HUES48 (cell line): ENCODE data around the gene EGLN3.
A peak's percentile ranks its signal among the peaks of the same experiment; 100 is the strongest.

Experiments used
- H3K27ac ChIP-seq: one replicate; pipeline ENCODE4 v1.7.0; 2013; ENCODE audit warnings: low read depth, low read length, inconsistent platforms
- H3K27me3 ChIP-seq: 2 replicates; pipeline ENCODE4 v1.6.1; 2013; ENCODE audit warnings: mild to moderate bottlenecking, low read length; ENCODE audit not compliant: control insufficient read depth, insufficient read depth
- H3K36me3 ChIP-seq: 2 replicates; pipeline ENCODE4 v1.6.1; 2013; ENCODE audit warnings: low read length; ENCODE audit not compliant: control insufficient read depth, insufficient read depth
- H3K4me1 ChIP-seq: 2 replicates; pipeline ENCODE4 v1.6.1; 2013; ENCODE audit warnings: mild to moderate bottlenecking, low read length; ENCODE audit not compliant: control insufficient read depth, insufficient read depth
- H3K4me3 ChIP-seq: 2 replicates; pipeline ENCODE4 v1.5.1; 2013; ENCODE audit warnings: mild to moderate bottlenecking, low read depth, low read length
- H3K9ac ChIP-seq: 2 replicates; pipeline ENCODE4 v1.6.1; 2013; ENCODE audit warnings: mild to moderate bottlenecking, low read depth, low read length, moderate library complexity
- H3K9me3 ChIP-seq: 2 replicates; pipeline ENCODE4 v1.6.1; 2013; ENCODE audit warnings: low read length; ENCODE audit not compliant: control insufficient read depth, insufficient read depth

EGLN3 gene

DNA sequence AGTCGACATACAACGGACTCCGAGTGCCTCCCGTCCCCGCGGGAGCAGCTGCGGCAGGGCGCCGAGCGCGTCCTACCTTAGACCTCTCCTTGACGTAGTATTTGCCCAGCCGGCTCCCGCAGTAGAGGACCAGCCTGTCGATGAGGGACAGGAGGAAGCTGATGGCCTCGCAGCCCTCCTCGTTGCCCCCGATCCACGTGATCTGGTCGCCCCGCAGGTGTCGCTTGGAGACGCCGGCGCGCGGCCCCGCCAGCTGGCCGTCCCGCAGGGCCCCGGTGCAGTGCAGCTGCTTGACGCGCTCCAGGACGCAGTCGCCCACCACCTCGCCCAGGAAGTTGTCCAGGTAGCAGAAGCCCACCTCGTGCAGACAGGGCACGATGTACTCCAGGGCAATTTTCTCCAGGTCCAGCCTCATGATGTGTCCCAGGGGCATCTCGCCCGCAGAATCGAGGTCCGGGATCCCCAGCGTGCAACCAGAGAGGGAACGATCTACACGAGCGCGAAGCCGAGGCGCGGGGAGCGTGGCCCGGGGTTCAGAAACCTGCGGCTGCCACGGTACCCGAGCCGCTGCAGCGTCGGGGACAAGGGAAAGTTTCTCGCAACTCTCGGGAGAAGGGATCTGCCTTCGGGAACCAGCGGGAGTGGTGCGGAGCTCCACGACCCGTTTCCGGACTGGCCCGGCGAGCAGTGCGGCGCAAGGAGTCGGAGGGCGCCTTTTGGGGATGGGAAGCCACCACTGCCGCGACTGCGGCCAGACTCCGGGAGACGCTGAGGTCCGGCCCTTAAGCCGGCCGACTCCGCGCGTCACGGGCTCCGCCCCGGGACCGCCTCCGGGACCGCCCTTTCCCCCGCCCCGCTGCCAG is at the start of gene EGLN3:
Gene EGLN3 (minus strand): TSS at position 755 of the 863 bp plus-strand sequence. CDS start 322 bp downstream, at position 433.
- peak within 1 kb of the TSS; percentile 82 for H3K27ac ChIP-seq
- peaks cover 39% of the 10 kb centered on the region for H3K4me1 ChIP-seq
- H3K9me3 ChIP-seq = no peaks in the 10 kb centered on the region
- peak within 1 kb of the TSS; percentile 56 for H3K9ac ChIP-seq
- 0 out of 2 replicates have a peak, but pooled peaks cover 2% of the 10 kb centered on the region for H3K36me3 ChIP-seq
- peaks cover 19% of the 10 kb centered on the region for H3K27me3 ChIP-seq
- peak within 1 kb of the TSS; percentile 87 for H3K4me3 ChIP-seq

DNA sequence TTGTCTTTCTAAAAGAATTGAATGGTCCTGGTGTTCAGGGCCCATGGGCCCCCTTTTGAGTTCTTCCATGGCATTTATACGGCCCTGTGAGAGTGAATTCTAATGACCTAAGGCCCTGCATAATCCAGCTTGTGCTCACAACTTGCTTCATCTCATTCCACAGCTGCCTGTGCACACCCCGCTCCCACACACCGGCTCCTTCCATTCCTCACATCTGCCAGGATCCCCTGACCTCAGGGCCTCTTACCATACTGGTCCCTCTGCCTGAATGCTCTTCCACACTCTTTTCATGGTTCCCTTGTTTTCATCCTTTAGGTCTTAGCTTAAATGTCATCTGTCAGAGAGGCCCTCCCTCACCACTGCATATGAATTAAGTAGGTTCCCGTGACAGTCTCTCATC is 49.5 kb upstream of the EGLN3 start:
- H3K4me3 ChIP-seq = no peak overlapping the region
- H3K9me3 ChIP-seq = no peaks in the 10 kb centered on the region
- no peaks in the 10 kb centered on the region for H3K27me3 ChIP-seq
- no peak overlapping the region for H3K27ac ChIP-seq
- no peaks in the 10 kb centered on the region for H3K36me3 ChIP-seq
- H3K9ac ChIP-seq = no peak overlapping the region
- H3K4me1 ChIP-seq = no peaks in the 10 kb centered on the region

DNA sequence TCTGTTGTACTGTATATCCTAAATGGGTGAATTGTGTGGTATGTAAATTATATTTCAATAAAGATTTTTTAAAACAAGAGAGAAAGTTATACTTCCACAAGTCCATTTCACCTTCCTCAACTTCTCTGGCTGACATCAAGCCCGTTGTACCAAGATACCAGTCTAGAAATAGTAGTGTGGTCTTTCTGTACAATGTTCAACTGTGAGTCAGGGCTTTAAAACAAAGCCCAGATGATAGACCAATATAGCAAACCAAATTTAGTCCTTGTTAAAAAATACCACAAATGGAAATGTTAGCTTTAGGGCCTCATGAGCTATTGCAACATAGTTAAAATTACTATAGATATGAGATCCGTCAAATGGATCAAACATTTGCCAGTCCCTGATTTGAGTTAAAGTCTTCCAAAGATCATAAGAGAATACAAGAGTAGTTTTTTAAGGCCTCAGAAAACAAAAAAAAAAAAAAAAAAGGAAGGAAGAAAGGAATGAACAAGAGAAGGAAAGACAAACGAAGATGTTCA is 49.0 kb upstream of the EGLN3 start:
- Histone ChIP-seq H3K9ac (no peak overlapping the region), H3K27me3 (no peaks in the 10 kb centered on the region), H3K9me3 (no peaks in the 10 kb centered on the region)

DNA sequence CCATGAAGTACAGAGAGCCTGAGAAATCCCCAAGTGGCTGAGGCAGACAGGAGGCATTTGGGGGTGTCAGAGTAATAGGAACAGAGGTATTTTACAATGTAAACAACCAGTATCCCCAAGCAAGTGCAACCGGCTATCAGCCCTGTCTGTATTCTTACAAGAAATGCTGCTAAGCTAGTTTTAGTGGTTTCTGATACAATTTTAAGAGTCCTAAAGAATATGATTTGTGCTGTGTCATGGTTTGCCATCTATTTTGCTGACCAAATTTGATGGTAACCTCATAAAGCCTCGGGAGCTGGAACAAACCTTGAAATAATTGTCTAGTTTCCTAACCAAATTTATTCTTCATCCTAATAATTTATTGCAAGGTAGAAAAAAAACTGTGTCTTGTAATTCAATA is 46.7 kb upstream of the EGLN3 start:
- no peaks in the 10 kb centered on the region for H3K4me1 ChIP-seq
- no peak overlapping the region for H3K4me3 ChIP-seq
- no peaks in the 10 kb centered on the region for H3K36me3 ChIP-seq
- H3K27ac ChIP-seq = no peak overlapping the region
- no peaks in the 10 kb centered on the region for H3K27me3 ChIP-seq
- no peaks in the 10 kb centered on the region for H3K9me3 ChIP-seq
- no peak overlapping the region for H3K9ac ChIP-seq

More for the DNA sequence above, 49.0 kb upstream of the EGLN3 start:
- Histone ChIP-seq H3K27ac (no peak overlapping the region), H3K4me1 (no peaks in the 10 kb centered on the region), H3K4me3 (no peak overlapping the region), H3K36me3 (no peaks in the 10 kb centered on the region)

DNA sequence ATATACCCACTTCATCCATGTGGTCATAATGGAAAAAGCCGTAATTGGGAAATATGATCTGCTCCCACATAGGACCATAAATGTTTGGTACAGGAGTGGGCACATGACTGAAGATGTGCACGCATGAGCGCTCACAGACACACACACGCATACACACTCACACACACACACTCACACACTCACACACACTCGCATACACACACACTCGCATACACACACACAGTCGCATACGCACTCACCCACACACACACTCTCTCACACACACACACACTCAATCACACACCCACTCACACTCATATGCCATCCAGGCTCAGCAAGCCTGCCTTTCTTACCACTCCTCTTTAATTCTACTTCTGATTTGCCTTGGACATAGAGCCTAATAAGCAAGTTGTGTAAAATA is 45.6 kb upstream of the EGLN3 start:
- Histone ChIP-seq H3K9ac (no peak overlapping the region), H3K4me1 (no peaks in the 10 kb centered on the region), H3K27me3 (no peaks in the 10 kb centered on the region), H3K9me3 (no peaks in the 10 kb centered on the region), H3K4me3 (no peak overlapping the region), H3K27ac (no peak overlapping the region), H3K36me3 (no peaks in the 10 kb centered on the region)

DNA sequence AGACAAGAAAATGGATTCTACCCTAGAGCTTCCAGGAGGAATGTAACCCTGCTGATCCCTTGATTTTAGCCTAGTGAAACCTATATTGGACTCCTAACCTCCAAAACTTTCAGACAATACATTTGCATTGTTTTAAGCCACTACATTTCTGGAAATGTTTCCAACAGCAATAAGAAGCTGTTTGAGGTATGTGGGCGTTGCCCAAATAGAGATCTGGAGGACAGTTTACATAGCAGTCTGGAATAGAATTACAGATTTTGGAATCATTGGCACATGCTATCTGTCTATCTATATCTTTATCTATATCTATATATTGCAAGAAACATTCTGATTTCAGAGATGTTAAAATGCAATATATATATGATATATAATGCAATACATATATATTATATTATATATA is 42.4 kb upstream of the EGLN3 start:
- Histone ChIP-seq H3K9ac (no peak overlapping the region), H3K9me3 (no peaks in the 10 kb centered on the region), H3K4me1 (no peaks in the 10 kb centered on the region), H3K27me3 (no peaks in the 10 kb centered on the region), H3K27ac (no peak overlapping the region), H3K36me3 (no peaks in the 10 kb centered on the region), H3K4me3 (no peak overlapping the region)

DNA sequence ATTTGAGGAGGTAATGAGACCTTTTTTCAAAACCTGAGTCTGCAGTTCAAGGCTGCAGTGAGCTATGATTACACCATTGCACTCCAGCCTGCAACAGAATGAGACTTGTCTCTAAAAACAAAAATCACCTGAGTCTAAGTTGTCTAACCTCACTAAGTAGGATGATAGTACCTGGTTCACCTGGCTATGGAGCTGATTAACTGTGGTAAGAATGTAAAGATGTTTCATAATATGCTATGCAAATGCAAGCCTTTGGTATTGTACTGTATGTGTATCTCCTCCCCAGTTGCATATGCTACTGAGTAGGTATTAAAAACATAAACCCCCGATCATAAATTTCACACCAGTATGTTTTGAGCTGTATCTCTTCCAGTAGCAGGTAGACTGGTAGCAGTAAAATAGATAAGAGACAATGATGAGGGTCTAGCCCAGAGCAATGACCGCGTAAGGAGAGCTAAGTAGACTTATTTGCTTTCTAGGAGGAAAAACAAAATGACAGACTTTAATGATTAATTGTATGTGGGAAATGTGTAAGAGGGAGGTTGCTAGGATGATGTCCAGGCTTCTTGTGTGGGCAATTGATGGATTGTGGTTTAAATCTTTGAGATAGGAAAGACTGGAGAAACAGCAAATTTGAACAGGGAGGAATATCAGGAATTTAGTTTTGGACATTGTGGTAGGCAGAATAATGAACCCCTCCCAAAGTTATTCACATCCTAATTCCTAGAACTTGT is 41.6 kb upstream of the EGLN3 start:
- no peak overlapping the region for H3K4me3 ChIP-seq
- H3K9ac ChIP-seq = no peak overlapping the region
- H3K9me3 ChIP-seq = no peaks in the 10 kb centered on the region
- no peaks in the 10 kb centered on the region for H3K4me1 ChIP-seq
- H3K27ac ChIP-seq = no peak overlapping the region
- H3K36me3 ChIP-seq = no peaks in the 10 kb centered on the region
- no peaks in the 10 kb centered on the region for H3K27me3 ChIP-seq

DNA sequence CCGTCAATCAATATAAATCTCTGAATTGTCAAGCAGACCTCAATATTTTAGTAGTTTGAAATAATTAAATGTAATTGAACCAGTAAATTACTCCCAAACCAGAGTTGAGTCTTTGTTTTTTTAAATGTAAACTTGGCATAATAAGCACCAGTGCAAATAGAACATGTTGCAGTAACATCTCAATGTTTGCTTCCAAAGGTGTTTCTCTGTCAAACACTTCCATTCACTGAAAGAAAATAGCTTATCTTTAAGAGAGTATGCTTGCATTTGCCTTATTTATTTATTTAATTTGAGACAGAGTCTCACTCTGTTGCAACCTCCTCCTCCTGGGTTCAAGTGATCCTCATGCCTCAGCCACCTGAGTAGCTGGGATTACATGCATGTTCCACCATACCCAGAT is 39.9 kb upstream of the EGLN3 start:
- Histone ChIP-seq H3K27ac (no peak overlapping the region), H3K4me1 (no peaks in the 10 kb centered on the region), H3K27me3 (no peaks in the 10 kb centered on the region), H3K9me3 (no peaks in the 10 kb centered on the region), H3K36me3 (no peaks in the 10 kb centered on the region), H3K4me3 (no peak overlapping the region), H3K9ac (no peak overlapping the region)

DNA sequence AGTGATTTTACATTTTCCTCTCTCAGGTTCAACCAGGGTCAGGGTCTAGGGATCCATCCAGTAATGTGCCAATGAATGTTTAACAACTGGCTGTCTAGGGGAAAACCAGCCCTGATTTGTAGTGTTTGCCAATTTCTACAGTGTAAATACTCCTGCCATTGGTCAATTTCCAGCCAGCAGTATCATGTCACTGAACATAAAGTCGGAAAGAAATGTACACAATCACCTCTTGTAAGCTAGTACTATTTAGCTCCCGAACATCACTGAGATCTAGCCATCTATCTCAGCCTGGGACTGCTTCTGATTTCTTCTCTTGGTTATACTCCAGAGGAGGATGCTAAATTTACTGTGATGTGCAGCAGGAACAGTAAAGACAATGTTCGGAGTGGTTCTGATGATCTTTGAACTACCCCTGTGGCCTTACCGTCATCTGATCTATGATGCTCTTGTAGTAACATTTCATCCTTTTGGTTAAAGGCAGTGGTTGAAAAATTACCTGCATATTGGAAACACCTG is 36.7 kb upstream of the EGLN3 start:
- no peaks in the 10 kb centered on the region for H3K4me1 ChIP-seq
- no peaks in the 10 kb centered on the region for H3K36me3 ChIP-seq
- no peaks in the 10 kb centered on the region for H3K27me3 ChIP-seq
- H3K9me3 ChIP-seq = peaks cover 10% of the 10 kb centered on the region
- H3K9ac ChIP-seq = no peak overlapping the region
- no peak overlapping the region for H3K27ac ChIP-seq
- H3K4me3 ChIP-seq = no peak overlapping the region

DNA sequence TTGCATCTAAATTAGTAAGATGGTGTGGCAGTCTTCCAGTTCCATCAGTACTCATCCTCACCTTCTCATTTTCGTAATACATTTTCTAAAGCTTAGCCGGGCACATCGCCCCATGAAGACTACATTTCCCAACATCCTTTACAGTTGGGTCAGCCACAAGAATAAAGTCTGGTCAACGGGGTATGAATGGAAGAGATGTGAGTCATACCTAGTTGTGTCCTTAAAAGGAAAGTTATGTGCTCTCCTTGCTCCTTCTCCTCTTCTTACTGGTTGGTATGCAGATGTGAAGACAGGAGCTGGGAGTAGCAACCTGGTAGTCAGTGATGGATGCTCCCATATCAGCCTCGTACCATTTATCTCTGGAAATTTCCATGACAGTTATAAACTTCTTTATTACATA is 35.9 kb upstream of the EGLN3 start:
- no peak overlapping the region for H3K4me3 ChIP-seq
- no peaks in the 10 kb centered on the region for H3K27me3 ChIP-seq
- H3K4me1 ChIP-seq = no peaks in the 10 kb centered on the region
- H3K36me3 ChIP-seq = no peaks in the 10 kb centered on the region
- no peak overlapping the region for H3K9ac ChIP-seq
- H3K9me3 ChIP-seq = peaks cover 10% of the 10 kb centered on the region
- no peak overlapping the region for H3K27ac ChIP-seq

DNA sequence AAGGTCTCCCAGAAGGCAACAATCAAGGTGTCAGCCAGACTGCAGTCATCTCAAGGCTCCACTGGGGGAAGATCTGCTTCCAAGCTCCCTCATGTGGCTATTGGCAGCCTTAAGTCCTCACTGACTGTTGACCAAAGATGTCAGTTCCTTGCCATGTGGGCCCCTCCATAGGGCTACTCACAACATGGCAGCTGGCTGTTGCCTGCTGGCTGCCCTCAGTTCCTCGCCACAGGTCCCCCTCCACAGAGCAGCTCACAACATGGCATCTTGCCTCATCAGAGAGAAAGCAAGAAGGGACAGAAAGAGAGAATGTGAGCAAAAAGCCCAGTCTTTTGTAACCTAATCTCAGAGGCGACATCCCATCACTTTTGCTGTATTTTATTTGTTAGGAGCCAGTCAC is 34.4 kb upstream of the EGLN3 start:
- Histone ChIP-seq H3K36me3 (no peaks in the 10 kb centered on the region), H3K4me3 (no peak overlapping the region), H3K4me1 (no peaks in the 10 kb centered on the region), H3K9ac (no peak overlapping the region), H3K27me3 (no peaks in the 10 kb centered on the region), H3K9me3 (peaks cover 10% of the 10 kb centered on the region), H3K27ac (no peak overlapping the region)
